ENCODE results near the gene REL.

REL gene

GRCh38 chr2:60959501-60959900, 78.1 kb downstream of the REL start:
- POLR2A ChIA-PET, result interaction anchor here (0.6 kb wide), 1 partner anchor 1627 kb away, joined by 3 read pairs; no protein-coding TSS in a partner anchor
- TF ChIP-seq CTCF (IDR thresholded peaks at IDR 0.05; ENCODE audit: insufficient read depth, low read length, missing control alignments), result no peak
- H3K4me3 ChIP-seq (ENCODE audit: low read depth, low read length), result no peak overlapping the region
- CTCF ChIA-PET, result no interaction called here
- DNase-seq (ENCODE audit: low read depth, low spot score), result no peak

- POLR2A ChIA-PET, result no interaction called here
- CTCF ChIA-PET, result interaction anchor here (0.7 kb wide), 1 partner anchor 39 kb away, joined by 3 read pairs; no protein-coding TSS in a partner anchor
Measured at GRCh38 chr2:60960706-60961105, 79.3 kb downstream of the REL start.

GRCh38 chr2:60961457-60961856, 80.1 kb downstream of the REL start:
- CTCF ChIA-PET, result interaction anchor here (0.6 kb wide), 1 partner anchor 137 kb away, joined by 3 read pairs; no protein-coding TSS in a partner anchor
- peak; percentile 41 for DNase-seq (ENCODE audit: low read depth, low spot score)
- H3K4me3 ChIP-seq (ENCODE audit: low read depth, low read length), result no peak overlapping the region
- POLR2A ChIA-PET, result no interaction called here
- no peak for TF ChIP-seq CTCF (IDR thresholded peaks at IDR 0.05; ENCODE audit: insufficient read depth, low read length, missing control alignments)

More at GRCh38 chr2:60960706-60961105, 79.3 kb downstream of the REL start:
- DNase-seq (ENCODE audit: low read depth, low spot score), result no peak
- H3K4me3 ChIP-seq (ENCODE audit: low read depth, low read length), result no peak overlapping the region
- TF ChIP-seq CTCF (IDR thresholded peaks at IDR 0.05; ENCODE audit: insufficient read depth, low read length, missing control alignments), result no peak

- TF ChIP-seq CTCF (IDR thresholded peaks at IDR 0.05; ENCODE audit: insufficient read depth, low read length, missing control alignments), result no peak
- DNase-seq (ENCODE audit: low read depth, low spot score), result no peak
- POLR2A ChIA-PET, result no interaction called here
- H3K4me3 ChIP-seq (ENCODE audit: low read depth, low read length), result no peak overlapping the region
- CTCF ChIA-PET, result no interaction called here
Measured at GRCh38 chr2:60962528-60962927, 81.2 kb downstream of the REL start.

- DNase-seq (ENCODE audit: low read depth, low spot score), result no peak
- no peak overlapping the region for H3K4me3 ChIP-seq (ENCODE audit: low read depth, low read length)
- POLR2A ChIA-PET, result no interaction called here
- no peak for TF ChIP-seq CTCF (IDR thresholded peaks at IDR 0.05; ENCODE audit: insufficient read depth, low read length, missing control alignments)
- CTCF ChIA-PET, result no interaction called here
Measured at GRCh38 chr2:60963190-60963589, 81.8 kb downstream of the REL start.

- CTCF ChIA-PET, result interaction anchor here (0.7 to 1.3 kb wide), 2 partner anchors 34 to 36 kb away, joined by 4 read pairs; no protein-coding TSS in a partner anchor
- H3K4me3 ChIP-seq (ENCODE audit: low read depth, low read length), result no peak overlapping the region
- DNase-seq (ENCODE audit: low read depth, low spot score), result no peak
- POLR2A ChIA-PET, result no interaction called here
- no peak for TF ChIP-seq CTCF (IDR thresholded peaks at IDR 0.05; ENCODE audit: insufficient read depth, low read length, missing control alignments)
Measured at GRCh38 chr2:60964651-60965498, 83.5 kb downstream of the REL start.

Data from AG04449 (cell line).